Upper lobe of left lung (tissue), 6 donors: ENCODE results near the gene GRID1. TPM values are rescaled to one million over a fixed set of nuclear protein-coding genes. Genes with fewer than 3 reads are reported as not detected.

Source experiments
- ATAC-seq, 2 donors: fragments of 200-7000 bp; cut with Tn5 transposase; one replicate each; pipeline ENCODE4 v1.9.1; 2022; ENCODE audit warnings: mild to moderate bottlenecking in 2 of 2, moderate library complexity in 2 of 2; ENCODE audit not compliant: low FRiP score in 2 of 2
- DNase-seq, 2 donors: peaks; one replicate each; pipeline ENCODE4 v3.0.0-alpha.2; 2019 to 2020
- H3K27ac ChIP-seq, 4 donors: fragments of 200-600 bp; sonication (generic); one replicate each; pipeline ENCODE4 v1.5.1; 2016 to 2019
- H3K27me3 ChIP-seq, 4 donors: fragments of 200-600 bp; sonication (generic); one replicate each; pipeline ENCODE4 v1.5.1; 2017 to 2019
- H3K36me3 ChIP-seq, 4 donors: fragments of 200-600 bp; sonication (generic); one replicate each; pipeline ENCODE4 v1.5.1; 2016 to 2019
- H3K4me1 ChIP-seq, 4 donors: fragments of 200-600 bp; sonication (generic); one replicate each; pipeline ENCODE4 v1.5.1; 2018 to 2019
- H3K4me3 ChIP-seq, 4 donors: fragments of 200-600 bp; sonication (generic); one replicate each; pipeline ENCODE4 v1.5.1; 2017 to 2019; ENCODE audit warnings: mild to moderate bottlenecking in 2 of 4, moderate library complexity in 1 of 4
- H3K9me3 ChIP-seq, 4 donors: fragments of 200-600 bp; sonication (generic); one replicate each; pipeline ENCODE4 v1.5.1; 2018 to 2019
- EP300 ChIP-seq, 4 donors: sonication (generic); formaldehyde crosslinking; IDR thresholded peaks; one replicate each; pipeline ENCODE4 v1.5.1; 2017; ENCODE audit warnings: antibody characterized with exemption in 4 of 4, control low read depth in 2 of 4
- POLR2A ChIP-seq, 4 donors: fragments of 450-650 bp; IDR thresholded peaks; one replicate each; pipeline ENCODE4 v1.5.1; 2016 to 2017; ENCODE audit warnings: antibody characterized with exemption in 4 of 4, mild to moderate bottlenecking in 2 of 4
- POLR2AphosphoS5 ChIP-seq, 2 donors: sonication (generic); formaldehyde crosslinking; IDR thresholded peaks; one replicate each; pipeline ENCODE4 v1.5.1; 2017; ENCODE audit warnings: antibody characterized with exemption in 2 of 2
- WGBS, 2 donors: methylation state at CpG; one replicate each; pipeline ENCODE4 v1.1.5; 2017 to 2018; 5-methylcytosine and 5-hydroxymethylcytosine counted together
- total RNA-seq, 6 donors: library from RNA; depleted of rRNA in 4 of 6; stranded (reverse); fragments of >200 nt in 4 of 6; gene quantifications; one replicate each; pipeline versions ENCODE4 v1.1.0 to v1.2.1, GENCODE V29; 2016 to 2021
- TF ChIP-seq, protein P1 (sequence below), 6 experiments: fragments of 450-650 bp in 4 of 6; fragments of 200-600 bp in 2 of 6; sonication (generic) in 2 of 6; IDR thresholded peaks; one replicate each; pipeline ENCODE4 v1.5.1; 2016 to 2019; ENCODE audit warnings: antibody characterized with exemption in 6 of 6
- donor health status: DM: no; HTN: no; CAD: no; lungs with moderate emphysema.
- donor health status: DM: no; HTN: yes; CAD: no; lungs with severe emphysema.

Gene GRID1
- total RNA-seq, 6 donors from 2014 or later: 1.5 to 5.2 (median 3.2) TPM

DNA sequence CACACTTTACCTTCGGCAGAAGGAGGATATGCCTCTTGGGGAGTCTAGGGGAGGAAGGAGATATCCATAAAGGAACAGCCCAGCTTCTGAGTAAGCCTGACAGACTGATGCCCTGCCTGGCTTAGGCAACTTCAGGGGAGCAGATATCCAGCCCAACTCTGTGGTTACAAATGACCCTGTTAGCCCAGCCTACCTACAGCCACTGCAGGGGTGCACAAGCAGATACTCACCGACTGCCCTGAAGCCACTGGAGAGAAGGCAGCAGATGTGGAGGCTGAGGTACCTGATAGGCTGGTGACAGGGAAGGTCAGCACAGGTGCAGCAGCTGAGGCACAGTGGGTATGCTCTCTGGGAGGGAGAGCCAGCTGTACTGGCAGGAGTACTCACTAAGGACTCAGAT is 770.2 kb downstream of the GRID1 start:
- 67 to 91% methylated on average over 2 of the region's 2 CpGs for WGBS, 2 donors

DNA sequence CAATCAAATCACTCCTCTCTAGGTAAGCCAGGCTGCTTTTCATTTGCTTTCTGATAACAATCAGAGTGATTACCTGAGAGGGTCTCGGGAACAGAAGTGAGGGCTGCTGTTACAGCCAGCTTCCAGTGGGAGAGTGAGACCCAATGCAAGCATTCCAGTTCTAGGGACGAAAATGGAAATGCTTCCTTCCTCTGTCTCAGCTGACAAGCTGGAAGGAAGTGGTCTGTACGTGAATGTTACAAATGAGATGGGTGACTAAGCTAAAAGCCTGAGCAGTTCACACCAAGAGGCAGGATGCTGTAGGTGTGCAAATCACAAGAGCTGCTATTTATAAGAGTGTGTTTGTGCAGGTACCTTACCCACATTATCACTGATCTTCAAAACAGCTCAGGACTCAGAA is 772.4 kb downstream of the GRID1 start:
- H3K4me3 ChIP-seq: no peak overlapping the region
- H3K4me1 ChIP-seq: no peaks in the 10 kb centered on the region
- H3K27ac ChIP-seq: no peak overlapping the region
- no peak for TF ChIP-seq POLR2A (IDR thresholded peaks at IDR 0.05)
- TF ChIP-seq POLR2AphosphoS5 (IDR thresholded peaks at IDR 0.05): no peak
- TF ChIP-seq, protein P1, sequence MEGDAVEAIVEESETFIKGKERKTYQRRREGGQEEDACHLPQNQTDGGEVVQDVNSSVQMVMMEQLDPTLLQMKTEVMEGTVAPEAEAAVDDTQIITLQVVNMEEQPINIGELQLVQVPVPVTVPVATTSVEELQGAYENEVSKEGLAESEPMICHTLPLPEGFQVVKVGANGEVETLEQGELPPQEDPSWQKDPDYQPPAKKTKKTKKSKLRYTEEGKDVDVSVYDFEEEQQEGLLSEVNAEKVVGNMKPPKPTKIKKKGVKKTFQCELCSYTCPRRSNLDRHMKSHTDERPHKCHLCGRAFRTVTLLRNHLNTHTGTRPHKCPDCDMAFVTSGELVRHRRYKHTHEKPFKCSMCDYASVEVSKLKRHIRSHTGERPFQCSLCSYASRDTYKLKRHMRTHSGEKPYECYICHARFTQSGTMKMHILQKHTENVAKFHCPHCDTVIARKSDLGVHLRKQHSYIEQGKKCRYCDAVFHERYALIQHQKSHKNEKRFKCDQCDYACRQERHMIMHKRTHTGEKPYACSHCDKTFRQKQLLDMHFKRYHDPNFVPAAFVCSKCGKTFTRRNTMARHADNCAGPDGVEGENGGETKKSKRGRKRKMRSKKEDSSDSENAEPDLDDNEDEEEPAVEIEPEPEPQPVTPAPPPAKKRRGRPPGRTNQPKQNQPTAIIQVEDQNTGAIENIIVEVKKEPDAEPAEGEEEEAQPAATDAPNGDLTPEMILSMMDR (IDR thresholded peaks at IDR 0.05): no peak
- no peak for TF ChIP-seq EP300 (IDR thresholded peaks at IDR 0.05)
- no peaks in the 10 kb centered on the region for H3K27me3 ChIP-seq
- no peaks in the 10 kb centered on the region for H3K36me3 ChIP-seq
- ATAC-seq: no peak
- 34 to 38% methylated on average over 3 of the region's 3 CpGs for WGBS, 2 donors
- H3K9me3 ChIP-seq: no peaks in the 10 kb centered on the region
- DNase-seq: no peak

More for the DNA sequence above, 770.2 kb downstream of the GRID1 start:
- Histone ChIP-seq H3K4me1 (no peaks in the 10 kb centered on the region), H3K4me3 (no peak overlapping the region), H3K36me3 (no peaks in the 10 kb centered on the region), H3K9me3 (no peaks in the 10 kb centered on the region), H3K27ac (no peak overlapping the region), H3K27me3 (no peaks in the 10 kb centered on the region)
- no peak for TF ChIP-seq POLR2AphosphoS5 (IDR thresholded peaks at IDR 0.05)
- TF ChIP-seq POLR2A (IDR thresholded peaks at IDR 0.05): no peak
- TF ChIP-seq, protein P1 (IDR thresholded peaks at IDR 0.05): no peak
- no peak for TF ChIP-seq EP300 (IDR thresholded peaks at IDR 0.05)
- no peak for ATAC-seq
- DNase-seq: no peak

DNA sequence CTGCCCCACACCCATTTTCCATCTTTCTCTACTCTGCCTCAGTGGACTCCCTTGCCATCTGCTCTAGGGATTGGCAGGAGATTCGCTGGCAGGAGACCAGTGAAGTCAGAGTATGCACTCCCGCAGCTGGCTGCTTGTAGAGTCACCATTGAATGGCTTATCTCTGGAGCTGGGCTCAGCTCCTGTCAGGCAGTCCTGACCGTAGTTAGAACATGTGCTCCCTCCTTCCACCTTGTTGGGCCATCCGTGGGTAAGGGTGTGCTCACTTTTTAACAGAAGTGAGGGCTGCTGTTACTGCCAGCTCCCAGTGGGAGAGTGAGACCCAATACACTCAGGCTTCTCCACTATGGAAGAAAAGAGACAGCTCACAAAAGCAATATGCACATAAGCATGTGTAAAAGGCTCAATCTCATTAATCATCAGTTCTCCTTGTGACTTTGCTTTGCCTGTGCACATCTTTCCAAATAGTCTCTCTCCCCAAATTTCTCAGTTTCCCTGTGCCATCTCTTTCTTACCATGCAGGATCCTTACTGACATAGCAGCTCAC is 773.3 kb downstream of the GRID1 start:
- no peaks in the 10 kb centered on the region for H3K27me3 ChIP-seq
- TF ChIP-seq POLR2AphosphoS5 (IDR thresholded peaks at IDR 0.05) (no peak), POLR2A (IDR thresholded peaks at IDR 0.05) (no peak), EP300 (IDR thresholded peaks at IDR 0.05) (no peak)
- TF ChIP-seq, protein P1 (IDR thresholded peaks at IDR 0.05): no peak
- ATAC-seq (no peak), DNase-seq (no peak)
- H3K9me3 ChIP-seq: no peaks in the 10 kb centered on the region
- no peaks in the 10 kb centered on the region for H3K4me1 ChIP-seq
- no peak overlapping the region for H3K27ac ChIP-seq
- WGBS, 2 donors: 64 to 80% methylated on average over 4 of the region's 4 CpGs
- H3K36me3 ChIP-seq: no peaks in the 10 kb centered on the region
- H3K4me3 ChIP-seq: no peak overlapping the region

DNA sequence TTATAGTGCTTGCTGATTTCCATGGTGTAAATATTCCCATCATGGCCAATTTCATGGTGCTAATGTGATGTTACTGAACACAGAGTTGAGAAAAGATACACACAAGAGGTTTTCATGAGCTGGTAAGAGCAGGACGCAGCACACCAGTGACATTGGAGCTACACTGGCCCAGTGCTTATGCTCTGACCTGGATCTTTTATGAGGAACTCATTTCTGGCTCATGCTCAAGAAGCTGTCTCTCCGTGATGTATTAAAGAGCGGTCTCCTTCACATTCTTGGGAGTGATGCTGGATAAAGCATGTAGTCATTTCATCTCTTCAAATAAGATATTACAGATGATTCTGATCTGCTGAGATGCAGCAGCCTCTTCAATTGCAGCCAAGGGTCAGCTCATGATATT is 785.2 kb downstream of the GRID1 start:
- TF ChIP-seq, protein P1 (IDR thresholded peaks at IDR 0.05): no peak
- no peak for TF ChIP-seq POLR2A (IDR thresholded peaks at IDR 0.05)
- TF ChIP-seq POLR2AphosphoS5 (IDR thresholded peaks at IDR 0.05): no peak
- no peak for TF ChIP-seq EP300 (IDR thresholded peaks at IDR 0.05)
- no peaks in the 10 kb centered on the region for H3K4me1 ChIP-seq
- ATAC-seq (no peak), DNase-seq (no peak)
- no peak overlapping the region for H3K4me3 ChIP-seq
- WGBS, 2 donors: 84 to 91% methylated on average over 3 of the region's 3 CpGs
- no peaks in the 10 kb centered on the region for H3K9me3 ChIP-seq
- H3K36me3 ChIP-seq: no peaks in the 10 kb centered on the region
- no peaks in the 10 kb centered on the region for H3K27me3 ChIP-seq
- no peak overlapping the region for H3K27ac ChIP-seq

DNA sequence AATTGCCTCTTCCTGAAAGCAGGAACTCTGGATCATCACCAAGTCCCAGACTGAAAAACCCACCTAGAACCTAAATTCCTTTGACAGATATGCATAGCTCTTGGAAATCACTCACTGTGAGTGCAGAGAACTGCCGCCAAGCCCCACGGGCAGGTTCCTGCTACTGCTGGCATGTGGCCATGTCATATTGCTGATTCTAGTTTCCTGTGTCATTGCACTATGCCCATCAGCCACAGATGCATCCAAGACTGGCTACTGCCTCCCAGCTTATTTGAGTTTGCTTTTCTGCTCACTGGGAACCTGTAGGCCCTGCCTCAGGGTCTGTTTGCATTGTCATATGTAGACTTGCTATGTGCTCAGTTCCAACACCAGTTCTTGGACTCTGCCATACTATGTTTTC is 786.0 kb downstream of the GRID1 start:
- Histone ChIP-seq H3K4me1 (no peaks in the 10 kb centered on the region), H3K36me3 (no peaks in the 10 kb centered on the region), H3K27ac (no peak overlapping the region), H3K9me3 (no peaks in the 10 kb centered on the region), H3K4me3 (no peak overlapping the region), H3K27me3 (no peaks in the 10 kb centered on the region)
- TF ChIP-seq POLR2A (IDR thresholded peaks at IDR 0.05) (no peak), EP300 (IDR thresholded peaks at IDR 0.05) (no peak), POLR2AphosphoS5 (IDR thresholded peaks at IDR 0.05) (no peak)
- TF ChIP-seq, protein P1 (IDR thresholded peaks at IDR 0.05): no peak
- ATAC-seq: no peak
- 55 to 60% methylated on average over 2 of the region's 2 CpGs for WGBS, 2 donors
- DNase-seq: no peak
